Erythroblast (primary cell): ENCODE measurements around the gene RAP1GAP.

Experiments
- GATA1 ChIP-seq: IDR thresholded peaks from 2 replicates; pipeline ENCODE4 v1.6.1; 2011; ENCODE audit warnings: low read depth, mild to moderate bottlenecking, control low read depth, low read length, moderate library complexity
- POLR2A ChIP-seq: IDR thresholded peaks from 2 replicates; pipeline ENCODE4 v1.6.1; 2011; ENCODE audit warnings: mild to moderate bottlenecking, low read length

GRCh38 chr1:21607549-21608529 lies 61.3 kb downstream of the RAP1GAP start:
- TF ChIP-seq POLR2A: no peak
- no peak for TF ChIP-seq GATA1
